ENCODE measurements around the gene OCA2.
A peak's percentile ranks its signal among the peaks of the same experiment; 100 is the strongest.

The OCA2 gene

GRCh38 chr15:27757052-27757451 lies 342.1 kb downstream of the OCA2 start:
- Mint-ChIP-seq H3K9me3 (no peaks in the 10 kb centered on the region), H3K27ac (no peak overlapping the region), H3K4me1 (no peaks in the 10 kb centered on the region), H3K36me3 (ENCODE audit: low read depth) (no peaks in the 10 kb centered on the region), H3K27me3 (ENCODE audit: low read depth, poor library complexity) (peaks cover 7% of the 10 kb centered on the region), H3K4me3 (no peak overlapping the region)
- TF ChIP-seq CTCF (IDR thresholded peaks at IDR 0.05) = no peak
- no peak for DNase-seq

- Mint-ChIP-seq H3K4me3 (no peak overlapping the region), H3K27me3 (ENCODE audit: low read depth, poor library complexity) (peaks cover 7% of the 10 kb centered on the region), H3K4me1 (no peaks in the 10 kb centered on the region), H3K27ac (no peak overlapping the region), H3K36me3 (ENCODE audit: low read depth) (no peaks in the 10 kb centered on the region), H3K9me3 (no peaks in the 10 kb centered on the region)
- TF ChIP-seq CTCF (IDR thresholded peaks at IDR 0.05) = no peak
- DNase-seq = no peak
Measured at GRCh38 chr15:27752691-27753090, 346.4 kb downstream of the OCA2 start.

GRCh38 chr15:27747997-27748396 lies 351.1 kb downstream of the OCA2 start:
- H3K4me3 Mint-ChIP-seq = no peak overlapping the region
- H3K36me3 Mint-ChIP-seq (ENCODE audit: low read depth) = no peaks in the 10 kb centered on the region
- H3K4me1 Mint-ChIP-seq = no peaks in the 10 kb centered on the region
- H3K9me3 Mint-ChIP-seq = peaks cover 7% of the 10 kb centered on the region
- no peak for TF ChIP-seq CTCF (IDR thresholded peaks at IDR 0.05)
- no peak for DNase-seq
- H3K27ac Mint-ChIP-seq = no peak overlapping the region
- H3K27me3 Mint-ChIP-seq (ENCODE audit: low read depth, poor library complexity) = peaks cover 13% of the 10 kb centered on the region

GRCh38 chr15:27746401-27746955 lies 352.6 kb downstream of the OCA2 start:
- no peak overlapping the region for H3K4me3 Mint-ChIP-seq
- peaks cover 7% of the 10 kb centered on the region for H3K9me3 Mint-ChIP-seq
- H3K27me3 Mint-ChIP-seq (ENCODE audit: low read depth, poor library complexity) = peaks cover 13% of the 10 kb centered on the region
- no peak for TF ChIP-seq CTCF (IDR thresholded peaks at IDR 0.05)
- H3K4me1 Mint-ChIP-seq = peaks cover 14% of the 10 kb centered on the region
- no peak for DNase-seq
- H3K27ac Mint-ChIP-seq = no peak overlapping the region
- no peaks in the 10 kb centered on the region for H3K36me3 Mint-ChIP-seq (ENCODE audit: low read depth)

- TF ChIP-seq CTCF (IDR thresholded peaks at IDR 0.05) = no peak
- Mint-ChIP-seq H3K4me3 (no peak overlapping the region), H3K4me1 (peaks cover 31% of the 10 kb centered on the region), H3K27ac (peak overlapping the region; percentile 16), H3K36me3 (ENCODE audit: low read depth) (no peaks in the 10 kb centered on the region), H3K9me3 (peaks cover 11% of the 10 kb centered on the region), H3K27me3 (ENCODE audit: low read depth, poor library complexity) (peaks cover 13% of the 10 kb centered on the region)
- DNase-seq = no peak
Measured at GRCh38 chr15:27744641-27745040, 354.5 kb downstream of the OCA2 start.

- TF ChIP-seq CTCF (IDR thresholded peaks at IDR 0.05) = no peak
Measured at GRCh38 chr15:27743638-27744037, 355.5 kb downstream of the OCA2 start.

More at GRCh38 chr15:27743638-27744037, 355.5 kb downstream of the OCA2 start:
- Mint-ChIP-seq H3K4me3 (no peak overlapping the region), H3K4me1 (peaks cover 32% of the 10 kb centered on the region), H3K36me3 (ENCODE audit: low read depth) (no peaks in the 10 kb centered on the region), H3K27me3 (ENCODE audit: low read depth, poor library complexity) (peaks cover 10% of the 10 kb centered on the region), H3K9me3 (peaks cover 14% of the 10 kb centered on the region), H3K27ac (peak overlapping the region; percentile 69)
- no peak for DNase-seq
